HG02840 (cell line): ENCODE results near the gene MINDY4.
"Not testable (repeated sequence)": the region's sequence is repeated elsewhere in the genome, so short reads cannot be mapped to it uniquely, and the experiment has no call there.

Experiments
- ATAC-seq: cut with Tn5 transposase; IDR thresholded peaks from one replicate; pipeline ENCODE4 v1.9.1; 2021; ENCODE audit warnings: mild to moderate bottlenecking, moderate library complexity, moderate number of reproducible peaks; ENCODE audit not compliant: unreplicated experiment, low FRiP score

The MINDY4 gene

DNA sequence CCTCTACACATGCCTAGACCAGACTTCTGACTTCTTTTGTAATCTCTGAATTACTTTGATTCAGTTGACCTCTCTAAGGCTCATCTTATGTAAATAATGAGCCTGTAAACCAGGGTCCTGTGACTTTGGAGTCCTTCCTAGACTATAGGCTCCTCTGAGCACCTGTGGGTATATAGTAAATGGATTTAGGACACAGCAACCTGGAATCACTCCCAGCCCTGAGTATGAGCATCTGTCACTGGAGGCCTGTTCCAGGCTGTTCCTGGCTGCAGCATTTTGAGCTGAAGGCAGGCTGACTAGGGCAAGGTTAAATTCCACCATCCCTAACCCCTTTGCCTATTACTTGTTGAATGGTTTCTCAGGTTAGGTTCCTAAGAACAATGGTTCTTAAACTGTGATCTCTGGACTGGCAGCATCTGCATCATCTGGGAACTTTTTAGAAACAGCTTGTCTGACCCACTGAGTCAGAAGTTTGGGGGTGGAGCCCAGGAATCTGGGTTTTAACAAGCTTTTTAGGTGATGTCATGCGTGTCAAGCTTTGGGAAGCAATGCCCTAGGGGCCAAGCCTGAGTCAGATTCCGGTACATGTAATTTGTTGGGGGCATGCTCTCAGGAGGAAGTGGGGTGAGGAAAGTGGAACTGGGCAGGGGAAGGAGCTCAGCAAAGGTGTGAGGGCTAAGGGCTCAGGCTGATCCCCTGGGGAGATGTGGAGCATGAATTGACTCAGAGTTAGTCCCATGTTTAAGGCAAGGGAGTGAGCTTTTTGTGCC lies 28.2 kb downstream of the MINDY4 start:
- ATAC-seq, result peak; percentile 65

DNA sequence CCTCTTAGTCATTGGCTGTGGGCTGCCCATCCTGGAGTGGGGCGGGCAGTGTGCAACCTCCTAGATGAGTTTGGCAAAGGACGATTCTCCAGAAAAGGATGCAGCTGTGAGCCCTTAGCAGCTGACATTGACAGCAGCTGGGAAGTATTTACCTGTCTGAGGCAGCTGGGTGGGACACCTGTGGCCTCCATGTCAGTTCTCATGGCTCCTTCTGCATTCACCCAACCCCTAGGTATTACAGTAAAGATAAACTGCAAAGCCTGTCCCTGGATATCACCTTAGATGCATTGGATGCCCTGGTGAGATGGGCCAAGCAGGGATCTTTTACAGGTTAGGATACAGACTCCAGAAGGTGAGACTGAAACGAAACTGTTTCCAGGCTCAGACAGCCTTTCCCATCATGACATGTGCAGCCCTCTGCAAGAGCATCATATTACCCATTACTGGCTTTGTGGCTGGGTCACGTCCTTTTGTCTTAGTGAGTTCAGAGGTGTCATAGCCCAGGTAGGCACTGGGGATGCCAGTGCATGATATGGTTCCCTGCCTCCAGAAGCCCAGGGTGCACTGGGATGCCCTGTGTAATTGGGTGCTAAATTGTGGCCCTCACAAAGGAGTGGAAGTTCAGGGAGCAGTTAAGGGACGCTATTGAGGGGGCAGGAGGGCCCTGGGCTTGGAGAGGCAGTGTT lies 28.9 kb downstream of the MINDY4 start:
- ATAC-seq, result no peak

DNA sequence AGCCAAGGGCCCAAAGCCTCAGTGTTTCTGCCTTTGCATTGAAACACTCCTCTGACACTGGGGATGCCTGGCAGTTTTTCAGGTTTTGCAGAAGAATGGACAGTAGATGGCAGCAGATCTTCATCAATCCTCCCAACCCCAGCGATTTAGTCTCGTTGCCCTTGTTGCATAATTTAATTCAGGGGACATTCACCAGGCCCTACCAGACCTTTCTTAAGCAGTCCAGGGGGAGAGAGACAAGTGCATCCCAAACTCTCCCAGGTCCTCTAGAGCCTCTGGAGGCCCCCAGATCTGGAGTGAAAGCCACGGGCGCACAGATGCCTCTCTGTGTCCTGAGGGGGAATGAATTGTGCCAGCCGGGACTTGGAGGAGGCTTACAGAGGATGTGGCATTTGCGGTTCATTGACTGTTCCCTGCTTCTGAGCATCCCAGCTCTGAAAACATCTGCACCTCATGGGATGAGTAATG lies 29.6 kb downstream of the MINDY4 start:
- no peak for ATAC-seq

DNA sequence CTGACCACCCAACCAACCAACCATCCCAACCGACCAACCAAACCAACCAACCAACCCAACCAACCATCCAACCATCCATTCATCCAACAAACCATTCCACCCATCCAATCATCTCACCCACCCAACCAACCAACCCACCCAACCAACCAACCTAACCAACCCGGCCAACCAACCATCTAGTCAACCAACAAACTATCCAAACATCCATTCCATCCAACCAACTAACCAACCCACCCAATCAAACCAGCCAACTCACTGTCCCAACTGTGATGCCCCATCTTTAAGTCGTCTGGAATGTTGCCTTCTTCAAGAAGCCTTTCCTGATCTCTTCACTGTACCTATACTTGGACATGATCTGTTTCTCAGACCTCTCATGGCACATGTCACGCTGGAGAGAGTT lies 31.6 kb downstream of the MINDY4 start:
- no peak for ATAC-seq

DNA sequence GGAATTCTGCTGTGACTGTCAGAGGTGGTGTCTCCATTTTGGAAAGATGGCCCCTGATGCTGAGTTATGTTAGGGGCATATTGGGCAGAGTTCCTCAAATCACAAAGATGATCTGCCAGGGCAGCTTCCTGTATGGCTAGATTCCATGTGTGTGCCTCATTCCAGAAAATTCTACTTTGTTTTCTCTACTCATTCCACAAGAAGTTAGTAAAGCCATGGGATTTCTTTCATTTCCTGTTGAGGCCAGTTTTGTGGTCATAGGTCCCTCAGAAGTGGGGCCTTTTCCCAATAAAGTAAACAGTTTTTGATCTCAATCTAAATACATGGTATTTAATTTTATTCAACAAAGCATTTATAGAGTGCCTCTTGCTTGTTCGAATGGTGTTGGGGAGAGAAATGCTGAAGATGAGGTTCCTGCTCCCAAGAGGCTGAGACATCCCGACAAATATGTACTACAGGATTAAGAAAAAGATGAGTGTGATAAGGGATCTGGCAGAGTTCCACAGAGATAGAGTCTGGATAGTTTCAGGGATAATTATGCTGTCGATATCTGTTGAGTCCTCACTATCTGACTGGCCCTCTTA lies 33.0 kb downstream of the MINDY4 start:
- no peak for ATAC-seq

DNA sequence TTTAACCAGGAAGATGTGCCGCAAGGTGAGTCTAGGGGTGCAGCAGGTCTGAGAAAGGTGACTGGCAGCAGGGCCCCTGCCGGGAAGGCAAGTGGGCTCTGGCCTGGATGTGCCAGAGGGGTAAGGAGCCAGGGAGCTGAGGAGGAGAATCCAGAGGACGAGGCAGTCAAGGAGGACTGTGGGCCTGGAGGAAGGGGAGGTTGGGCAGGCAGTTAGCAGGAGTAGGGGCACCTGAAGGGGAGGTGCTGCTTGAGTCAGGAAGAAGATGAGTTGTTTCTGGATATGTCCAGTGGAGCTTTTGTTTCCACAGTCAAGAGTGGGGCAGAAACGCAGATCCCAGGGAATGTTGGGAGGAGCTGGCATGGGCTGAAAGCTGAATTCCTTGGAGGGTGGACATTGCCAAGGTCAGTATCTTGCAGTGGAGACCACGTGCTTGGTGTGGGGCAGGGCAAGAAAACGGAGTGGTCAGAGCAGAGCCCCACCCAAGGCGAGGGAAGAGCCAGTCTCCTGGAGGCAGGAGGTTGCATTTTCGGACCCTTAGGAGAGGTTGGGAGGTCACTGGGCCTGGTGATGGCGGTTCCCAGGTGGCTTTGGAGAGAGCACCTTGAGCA lies 34.0 kb downstream of the MINDY4 start:
- no peak for ATAC-seq

DNA sequence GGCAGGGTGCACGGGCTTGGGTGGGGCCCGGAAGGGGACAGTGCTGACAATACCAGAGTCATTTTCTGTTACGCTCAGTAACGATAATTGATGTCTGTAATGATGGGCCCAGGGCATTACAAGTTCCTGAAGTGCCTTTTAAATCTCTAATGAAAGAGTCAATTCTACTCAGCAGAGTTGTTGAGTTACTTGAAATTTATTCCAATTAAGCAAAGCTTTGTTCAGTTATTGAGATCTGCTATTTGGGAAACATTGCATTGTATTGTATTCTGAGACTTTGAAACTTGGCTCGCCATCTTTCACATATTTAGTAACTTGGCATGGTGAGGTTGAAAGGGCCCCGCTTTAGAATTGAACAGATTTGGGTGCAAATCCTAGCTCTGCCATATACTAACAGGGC lies 34.7 kb downstream of the MINDY4 start:
- no peak for ATAC-seq

DNA sequence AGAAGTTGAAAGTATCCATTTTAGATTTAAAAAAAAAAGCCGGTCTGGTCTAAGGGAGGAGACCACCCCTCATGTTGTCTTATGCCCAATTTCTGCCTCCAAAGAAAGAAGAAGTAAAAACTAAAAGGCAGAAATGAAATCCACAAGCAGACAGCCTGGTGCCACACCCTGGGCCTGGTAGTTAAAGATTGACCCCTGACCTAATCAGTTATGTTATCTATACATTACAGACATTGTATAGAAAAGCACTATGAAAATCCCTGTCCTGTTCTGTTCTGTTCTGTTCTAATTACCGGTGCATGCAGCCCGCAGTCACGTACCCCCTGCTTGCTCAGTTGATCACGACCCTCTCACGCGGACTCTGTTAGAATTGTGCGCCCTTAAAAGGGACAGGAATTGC lies 36.3 kb downstream of the MINDY4 start:
- not testable (repeated sequence) for ATAC-seq

DNA sequence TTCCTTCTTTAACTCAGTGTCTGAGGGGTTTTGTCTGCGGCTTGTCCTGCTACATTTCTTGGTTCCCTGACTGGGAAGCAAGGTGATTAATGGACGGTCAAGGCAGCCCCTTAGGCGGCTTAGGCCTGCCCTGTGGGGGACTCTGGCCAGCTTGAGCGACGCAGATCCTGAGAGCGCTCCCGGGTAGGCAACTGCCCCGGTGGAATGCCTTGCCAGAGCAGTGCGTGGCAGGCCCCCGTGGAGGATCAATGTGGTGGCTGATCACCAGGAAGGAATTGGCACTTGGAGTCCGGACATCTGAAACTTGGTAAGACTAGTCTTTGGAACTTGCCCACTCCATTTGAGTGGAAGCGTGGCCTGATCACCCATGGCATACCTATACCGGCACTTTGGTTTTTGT lies 36.7 kb downstream of the MINDY4 start:
- not testable (repeated sequence) for ATAC-seq

DNA sequence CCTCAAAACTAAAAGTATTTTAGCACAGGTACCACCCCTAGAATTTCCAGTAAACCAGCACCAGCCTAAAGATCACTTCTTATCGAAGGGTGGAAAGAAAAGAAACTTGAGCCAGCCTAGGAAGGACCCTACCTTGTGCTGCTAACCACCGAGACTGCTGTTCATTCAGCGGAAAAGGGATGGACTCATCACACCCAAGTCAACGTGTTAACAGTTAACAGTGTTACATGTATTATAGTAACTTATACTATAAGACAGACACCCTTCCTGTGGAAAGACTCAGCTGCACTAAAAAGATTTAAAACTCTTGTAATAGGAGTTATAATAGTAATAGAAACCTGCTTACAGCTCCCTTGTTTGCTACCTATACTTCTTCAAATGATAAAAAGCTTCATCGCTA lies 39.8 kb downstream of the MINDY4 start:
- ATAC-seq, result peak; percentile 63

DNA sequence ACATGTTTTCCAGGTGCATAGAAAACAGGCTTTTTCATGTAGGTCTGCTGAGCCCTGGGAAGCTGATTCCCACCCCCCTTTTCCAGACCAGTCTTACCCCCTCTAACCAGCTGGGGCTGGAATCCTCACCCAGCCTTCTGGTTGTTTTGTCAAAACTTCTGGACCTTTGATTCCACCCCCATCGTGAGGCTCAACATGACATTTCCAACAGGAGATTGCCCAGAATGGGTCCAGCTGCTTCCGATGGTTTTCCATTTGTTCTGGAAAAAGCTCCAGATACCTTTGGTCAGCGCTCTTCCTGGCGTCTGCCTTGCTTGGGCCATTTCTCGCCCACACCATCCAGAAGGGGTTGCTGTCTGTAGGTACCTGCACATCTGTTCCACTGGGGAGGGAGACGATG lies 41.5 kb downstream of the MINDY4 start:
- no peak for ATAC-seq

DNA sequence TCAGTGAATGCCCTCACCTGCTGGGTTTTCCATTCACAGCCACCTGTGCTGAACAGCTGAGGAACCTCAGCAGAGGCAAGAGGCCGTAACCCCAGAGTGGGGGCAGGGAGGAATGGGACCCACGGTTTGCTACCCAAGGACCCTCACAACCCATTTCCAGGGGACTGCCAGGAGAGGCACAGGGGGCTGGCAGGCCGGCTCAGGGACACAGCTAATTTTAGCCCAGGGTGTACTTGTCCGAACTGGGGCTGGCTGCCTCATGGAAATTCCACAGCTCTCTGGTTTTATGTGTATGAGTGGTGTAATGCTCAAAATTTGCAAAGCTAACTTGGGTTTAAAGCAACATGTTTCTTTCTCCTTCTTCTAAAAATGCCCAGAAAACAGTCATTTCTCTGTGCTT lies 42.2 kb downstream of the MINDY4 start:
- ATAC-seq, result no peak

DNA sequence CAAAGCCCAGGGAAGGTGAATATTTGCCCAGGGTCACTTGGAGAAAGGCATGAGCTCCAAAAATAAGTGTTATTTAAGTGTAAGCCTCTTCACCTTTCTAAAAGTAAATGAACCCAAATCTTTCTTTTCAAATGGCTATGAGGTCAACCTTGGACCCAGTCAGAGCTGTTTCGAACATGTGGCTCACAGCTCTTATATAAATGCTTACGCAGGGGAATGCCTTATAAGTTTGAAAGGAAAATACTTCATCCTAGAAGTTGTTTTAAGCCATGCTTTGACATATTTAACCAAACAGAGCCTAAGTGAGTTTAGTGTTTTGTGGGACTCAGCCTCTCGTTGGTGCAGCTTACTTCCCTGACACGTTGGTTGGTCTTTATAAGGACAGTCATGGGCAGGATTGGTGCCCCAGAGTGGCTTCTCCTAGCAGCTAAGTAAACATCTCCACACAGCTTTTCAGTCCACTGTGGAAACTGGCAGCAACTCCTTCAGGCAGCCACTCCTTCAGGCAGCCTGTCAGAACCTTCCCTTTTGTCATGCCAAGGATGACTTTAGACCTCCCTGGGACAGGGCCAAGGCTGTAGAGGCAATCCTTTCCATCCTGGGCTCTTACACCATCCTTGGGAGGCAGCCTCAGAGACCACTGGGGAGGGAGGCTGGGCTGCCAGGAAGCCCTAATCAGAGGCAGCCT lies 43.6 kb downstream of the MINDY4 start:
- no peak for ATAC-seq

DNA sequence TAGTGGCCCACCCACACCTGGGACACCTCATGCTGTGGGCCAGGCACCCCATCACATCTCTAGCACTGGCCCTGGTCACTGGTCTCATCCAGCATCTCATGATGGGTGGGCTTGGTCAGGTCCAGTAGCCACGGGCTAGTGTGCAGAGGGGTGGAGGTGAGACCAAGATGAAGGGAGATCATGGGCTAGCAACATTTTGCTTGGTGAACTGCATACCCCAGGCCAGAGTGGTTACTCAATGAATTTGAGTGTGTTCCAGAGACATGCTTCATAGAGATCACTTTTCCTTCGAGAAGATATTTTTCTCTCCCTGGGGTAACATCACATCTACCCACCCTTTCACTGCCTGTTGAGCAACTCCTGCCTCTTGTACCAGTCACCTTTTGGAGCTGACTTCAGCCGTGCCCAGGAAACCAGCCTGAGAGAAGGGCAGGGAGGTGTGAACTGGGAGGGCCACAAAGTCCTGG lies 44.2 kb downstream of the MINDY4 start:
- ATAC-seq, result no peak

DNA sequence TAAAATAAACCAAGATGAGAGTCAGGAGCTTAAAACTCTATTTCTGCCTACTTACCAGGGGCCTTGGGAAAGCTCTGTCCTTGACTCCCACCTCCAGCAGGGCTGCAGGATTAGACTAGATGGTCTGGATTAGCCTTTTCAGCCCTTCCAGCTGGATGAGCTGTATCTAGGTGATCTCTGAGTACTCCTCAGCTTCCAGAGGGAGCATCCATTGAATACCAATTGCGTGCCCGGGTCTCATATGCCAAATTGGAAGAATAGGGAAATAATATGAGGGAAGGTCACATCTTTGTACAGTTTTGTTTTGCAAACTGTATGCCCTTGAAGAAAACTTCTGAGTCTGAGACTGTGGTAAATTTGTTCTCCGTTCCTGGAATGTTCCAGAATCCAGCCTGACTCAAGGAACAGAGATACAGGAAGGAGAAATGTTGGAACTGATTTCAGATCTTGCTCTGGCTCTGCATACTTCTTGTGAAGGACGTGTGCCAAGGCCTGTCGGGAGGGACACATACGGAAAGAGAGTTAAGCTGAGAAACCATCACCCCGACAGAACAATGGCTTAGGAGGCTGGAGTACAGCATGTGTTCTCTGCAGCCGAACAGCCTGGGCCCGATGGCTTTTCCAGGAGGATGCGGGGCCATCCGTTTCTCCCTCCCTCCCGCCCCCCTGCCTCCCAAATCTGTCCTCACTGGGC lies 44.9 kb downstream of the MINDY4 start:
- no peak for ATAC-seq

DNA sequence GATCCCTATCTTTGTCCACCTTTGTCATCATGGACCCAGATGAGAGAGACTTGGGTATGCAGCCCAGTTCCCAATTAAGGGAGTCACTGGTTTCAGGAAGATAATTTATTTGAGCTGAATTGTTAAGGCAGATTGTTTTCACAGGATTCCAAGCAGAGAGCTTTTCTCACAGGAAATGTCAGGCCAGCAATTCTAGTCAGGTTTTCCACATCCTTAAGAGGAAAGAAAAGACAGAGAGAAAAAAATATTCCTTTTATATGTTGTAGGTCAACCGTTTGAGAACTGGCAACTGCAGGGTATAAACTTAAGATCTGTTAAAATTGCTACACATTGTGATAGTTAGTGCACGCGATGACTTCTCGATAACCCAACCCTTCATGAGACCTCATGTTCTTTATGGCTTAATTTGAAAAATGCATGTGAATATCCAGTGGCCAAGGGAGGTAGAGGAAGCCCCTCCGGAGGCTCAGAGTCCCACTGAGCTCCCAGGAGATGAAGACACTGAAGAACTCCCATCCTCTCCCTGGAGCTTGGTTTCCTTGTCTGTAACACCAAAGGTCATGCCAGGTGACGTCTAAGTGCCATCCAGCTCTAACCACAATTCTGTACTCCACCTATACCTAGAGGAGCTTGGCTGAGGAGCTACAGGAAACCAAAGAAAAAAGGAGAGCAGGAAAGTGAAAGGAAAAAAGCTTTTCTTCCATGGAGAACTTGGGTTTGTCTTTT lies 45.6 kb downstream of the MINDY4 start:
- ATAC-seq, result no peak

DNA sequence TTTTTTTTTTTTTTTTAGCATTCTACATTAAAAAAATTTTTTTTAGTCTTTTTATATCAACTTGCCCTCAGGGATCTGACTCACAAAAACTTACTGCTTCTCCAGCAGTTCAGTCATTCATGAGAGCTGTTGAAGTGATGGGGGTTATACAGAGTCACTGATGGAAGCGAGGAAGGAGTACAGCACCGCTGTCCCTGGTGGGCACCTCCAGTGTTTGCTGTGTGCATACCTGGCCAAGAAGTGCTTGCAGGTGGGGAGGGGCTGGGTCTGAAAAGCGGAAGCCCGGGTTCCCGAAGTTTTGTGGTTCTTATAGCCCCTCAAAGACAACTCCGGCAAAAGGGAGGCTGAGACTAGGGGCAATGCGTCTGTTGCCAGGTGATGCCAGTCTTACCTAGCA lies 46.2 kb downstream of the MINDY4 start:
- no peak for ATAC-seq

DNA sequence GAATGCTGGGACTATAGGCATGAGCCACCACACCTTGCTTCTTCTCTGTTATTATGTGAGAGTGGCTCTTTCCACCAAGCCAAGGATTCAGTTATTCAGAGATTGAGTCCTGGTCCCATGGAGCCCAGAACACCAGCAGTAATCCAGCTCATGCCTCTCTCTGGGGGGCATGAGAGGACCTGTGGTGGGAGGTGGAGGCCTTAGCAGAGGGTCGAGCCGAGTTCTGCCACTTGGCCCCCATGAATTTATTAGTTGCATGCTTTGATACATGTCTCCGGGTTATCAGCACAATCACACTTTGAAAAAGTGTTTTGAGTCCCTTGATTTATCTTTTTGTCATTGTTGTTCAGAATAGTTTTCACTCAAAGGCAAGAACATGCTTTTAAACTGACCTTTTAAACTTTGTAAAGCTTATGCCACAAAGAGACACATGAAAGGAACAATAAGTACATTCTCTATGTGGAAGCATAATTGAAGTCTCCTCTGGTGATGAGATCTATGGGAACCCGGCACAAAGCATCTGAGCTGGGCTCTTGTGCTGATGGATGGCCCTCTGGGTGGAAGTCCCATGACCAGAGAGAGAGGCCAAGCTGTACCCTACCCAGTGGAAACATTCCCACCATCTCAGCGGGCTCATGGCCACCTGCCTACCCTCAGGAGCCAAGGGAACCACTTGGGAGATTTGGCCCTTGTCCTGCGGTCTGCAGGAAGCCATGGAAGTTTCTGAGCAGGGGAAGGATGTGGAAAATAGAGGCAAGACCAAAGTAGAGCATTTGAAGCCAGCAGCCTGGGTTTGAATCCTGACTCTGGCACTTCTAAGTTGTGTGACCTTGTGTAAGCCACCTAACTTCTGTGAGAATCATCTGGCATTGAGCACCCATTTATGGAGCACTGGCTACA lies 53.9 kb downstream of the MINDY4 start:
- ATAC-seq, result no peak
